Cardiac muscle cell (in vitro differentiated cells and primary cell): ENCODE data around the gene CELF1. TPM values are rescaled to one million over a fixed set of nuclear protein-coding genes. Genes with fewer than 3 reads are reported as not detected.

Source experiments
- DNase-seq, 2 donors: peaks; one replicate each; pipeline versions ENCODE4 v3.0.0 to v3.0.0-alpha.2; 2010 to 2017; ENCODE audit warnings: low read depth in 1 of 2, low spot score in 1 of 2
- H3K27ac ChIP-seq: fragments of 200-600 bp; sonication (generic); 2 replicates; pipeline ENCODE4 v1.5.1; 2016
- H3K27me3 ChIP-seq: fragments of 200-600 bp; sonication (generic); 2 replicates; pipeline ENCODE4 v1.6.0; 2016; ENCODE audit warnings: control low read depth
- H3K36me3 ChIP-seq: fragments of 200-600 bp; sonication (generic); 2 replicates; pipeline ENCODE4 v1.5.1; 2016; ENCODE audit warnings: control low read depth
- H3K4me1 ChIP-seq: fragments of 200-600 bp; sonication (generic); 2 replicates; pipeline ENCODE4 v1.8.1; 2017; ENCODE audit warnings: low read depth, mild to moderate bottlenecking, mixed run types
- H3K4me3 ChIP-seq: fragments of 200-600 bp; sonication (generic); 2 replicates; pipeline ENCODE4 v1.5.1; 2016; ENCODE audit warnings: mild to moderate bottlenecking
- H3K9me3 ChIP-seq: fragments of 200-600 bp; sonication (generic); 2 replicates; pipeline ENCODE4 v1.5.1; 2017; ENCODE audit warnings: low read depth, mild to moderate bottlenecking, control low read depth
- polyA plus RNA-seq: library from polyadenylated mRNA; unstranded; fragments of >200 nt; fragmentation: Nextera tagmentation; extraction: Ambion mirVana; gene quantifications from 2 replicates; pipeline ENCODE4 v1.2.1, GENCODE V29; 2016
- total RNA-seq: library from RNA; depleted of rRNA; stranded (reverse); fragments of >200 nt; gene quantifications from 2 replicates; pipeline ENCODE4 v1.2.3, GENCODE V29; 2016
- TF ChIP-seq, protein P1 (sequence below): IDR thresholded peaks from 2 replicates; pipeline ENCODE4 v1.5.1; 2012; ENCODE audit warnings: low read depth, mild to moderate bottlenecking, low read length

Gene CELF1
- total and polyA plus RNA-seq, 2 experiments from 2014 or later = 98.9 to 178 TPM

DNA sequence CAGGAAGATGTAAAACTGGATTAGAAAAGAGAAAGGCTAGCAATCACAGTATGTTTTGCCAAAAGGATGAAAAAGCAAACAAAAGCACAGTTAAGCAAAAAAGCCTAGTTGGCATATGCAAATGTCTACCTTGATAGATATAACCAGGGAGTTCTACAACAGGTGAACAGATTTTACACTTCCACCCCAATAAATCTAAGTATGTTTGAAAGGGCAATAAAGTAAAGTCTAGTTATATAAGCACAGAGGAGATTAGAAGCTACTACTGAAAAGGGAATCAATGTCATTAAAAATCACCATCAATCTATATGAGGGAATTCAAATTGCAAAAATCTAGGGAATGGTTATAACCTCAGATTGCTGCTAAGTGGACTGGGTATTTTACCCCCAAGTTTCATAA, 49.7 kb downstream of the CELF1 start:
- TF ChIP-seq, protein P1, sequence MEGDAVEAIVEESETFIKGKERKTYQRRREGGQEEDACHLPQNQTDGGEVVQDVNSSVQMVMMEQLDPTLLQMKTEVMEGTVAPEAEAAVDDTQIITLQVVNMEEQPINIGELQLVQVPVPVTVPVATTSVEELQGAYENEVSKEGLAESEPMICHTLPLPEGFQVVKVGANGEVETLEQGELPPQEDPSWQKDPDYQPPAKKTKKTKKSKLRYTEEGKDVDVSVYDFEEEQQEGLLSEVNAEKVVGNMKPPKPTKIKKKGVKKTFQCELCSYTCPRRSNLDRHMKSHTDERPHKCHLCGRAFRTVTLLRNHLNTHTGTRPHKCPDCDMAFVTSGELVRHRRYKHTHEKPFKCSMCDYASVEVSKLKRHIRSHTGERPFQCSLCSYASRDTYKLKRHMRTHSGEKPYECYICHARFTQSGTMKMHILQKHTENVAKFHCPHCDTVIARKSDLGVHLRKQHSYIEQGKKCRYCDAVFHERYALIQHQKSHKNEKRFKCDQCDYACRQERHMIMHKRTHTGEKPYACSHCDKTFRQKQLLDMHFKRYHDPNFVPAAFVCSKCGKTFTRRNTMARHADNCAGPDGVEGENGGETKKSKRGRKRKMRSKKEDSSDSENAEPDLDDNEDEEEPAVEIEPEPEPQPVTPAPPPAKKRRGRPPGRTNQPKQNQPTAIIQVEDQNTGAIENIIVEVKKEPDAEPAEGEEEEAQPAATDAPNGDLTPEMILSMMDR = no peak
- DNase-seq = no peak
- Histone ChIP-seq H3K36me3 (no peaks in the 10 kb centered on the region), H3K27me3 (no peaks in the 10 kb centered on the region), H3K4me3 (no peak overlapping the region), H3K9me3 (no peaks in the 10 kb centered on the region), H3K27ac (peak overlapping the region; percentile 33), H3K4me1 (peaks cover 48% of the 10 kb centered on the region)

DNA sequence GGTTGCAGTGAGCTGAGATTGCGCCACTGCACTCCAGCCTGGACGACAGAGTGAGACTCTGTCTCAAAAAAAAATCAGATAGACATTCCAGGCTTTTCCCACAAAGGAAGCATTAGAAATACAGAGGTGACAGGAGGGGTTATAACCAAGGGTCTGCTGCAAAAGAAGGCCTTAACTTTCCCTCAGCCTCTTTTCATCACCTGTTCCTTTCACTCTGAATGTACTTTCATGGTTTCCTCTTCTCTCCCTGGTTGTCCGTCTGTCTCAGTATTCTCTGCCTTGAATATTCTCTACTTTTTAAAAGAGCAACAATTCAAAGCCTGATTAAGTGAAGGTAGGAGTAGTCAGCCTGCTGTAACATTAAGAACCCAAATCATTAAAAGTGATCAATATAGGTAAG, 50.2 kb downstream of the CELF1 start:
- peaks cover 44% of the 10 kb centered on the region for H3K4me1 ChIP-seq
- no peaks in the 10 kb centered on the region for H3K36me3 ChIP-seq
- no peak overlapping the region for H3K4me3 ChIP-seq
- no peaks in the 10 kb centered on the region for H3K27me3 ChIP-seq
- H3K9me3 ChIP-seq = no peaks in the 10 kb centered on the region
- H3K27ac ChIP-seq = peak overlapping the region; percentile 33
- TF ChIP-seq, protein P1 = no peak
- no peak for DNase-seq

DNA sequence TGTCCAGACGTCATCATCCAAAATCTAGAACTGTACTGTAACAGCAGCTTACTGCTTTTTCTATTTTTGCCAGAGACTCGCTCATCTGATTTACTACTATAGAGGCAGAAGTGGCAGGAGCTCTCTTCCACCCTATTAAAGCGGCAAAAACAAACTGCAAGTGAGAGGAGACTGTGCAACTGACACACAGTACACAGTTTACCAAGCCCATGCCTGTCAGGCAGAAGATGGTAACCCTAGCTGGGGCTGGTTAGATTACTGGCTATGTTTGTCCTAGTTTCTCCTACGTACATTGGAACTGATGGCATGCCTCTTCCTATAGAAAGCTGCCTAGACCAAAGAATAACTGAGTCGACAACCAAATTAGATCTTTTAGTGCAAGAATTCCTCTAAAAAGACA, 51.8 kb downstream of the CELF1 start:
- TF ChIP-seq, protein P1 = no peak
- no peaks in the 10 kb centered on the region for H3K9me3 ChIP-seq
- no peaks in the 10 kb centered on the region for H3K36me3 ChIP-seq
- peaks cover 43% of the 10 kb centered on the region for H3K4me1 ChIP-seq
- peak overlapping the region; percentile 59 for H3K27ac ChIP-seq
- no peak for DNase-seq
- H3K27me3 ChIP-seq = no peaks in the 10 kb centered on the region
- H3K4me3 ChIP-seq = no peak overlapping the region

DNA sequence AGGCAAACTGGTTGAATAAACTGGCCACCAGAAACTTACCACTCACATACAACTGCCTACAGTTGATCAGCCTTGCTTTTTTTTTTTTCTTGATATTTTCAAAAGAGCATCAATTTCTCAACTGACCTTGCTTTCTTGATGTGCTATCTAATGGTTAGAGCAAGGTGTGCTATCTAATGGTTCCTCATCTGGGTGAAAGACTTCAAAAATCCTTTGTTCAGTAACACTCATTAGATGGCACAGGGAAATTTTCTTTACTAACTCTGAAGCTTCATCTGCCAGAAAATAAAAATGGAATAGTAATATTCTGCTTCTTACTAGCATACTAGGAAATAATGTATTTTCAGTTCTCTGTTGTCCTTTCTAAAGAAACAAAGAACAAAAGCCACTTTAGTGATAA, 52.8 kb downstream of the CELF1 start:
- H3K9me3 ChIP-seq = no peaks in the 10 kb centered on the region
- peak overlapping the region; percentile 59 for H3K27ac ChIP-seq
- TF ChIP-seq, protein P1 = no peak
- H3K4me3 ChIP-seq = no peak overlapping the region
- peaks cover 48% of the 10 kb centered on the region for H3K4me1 ChIP-seq
- no peak for DNase-seq
- no peaks in the 10 kb centered on the region for H3K36me3 ChIP-seq
- no peaks in the 10 kb centered on the region for H3K27me3 ChIP-seq

DNA sequence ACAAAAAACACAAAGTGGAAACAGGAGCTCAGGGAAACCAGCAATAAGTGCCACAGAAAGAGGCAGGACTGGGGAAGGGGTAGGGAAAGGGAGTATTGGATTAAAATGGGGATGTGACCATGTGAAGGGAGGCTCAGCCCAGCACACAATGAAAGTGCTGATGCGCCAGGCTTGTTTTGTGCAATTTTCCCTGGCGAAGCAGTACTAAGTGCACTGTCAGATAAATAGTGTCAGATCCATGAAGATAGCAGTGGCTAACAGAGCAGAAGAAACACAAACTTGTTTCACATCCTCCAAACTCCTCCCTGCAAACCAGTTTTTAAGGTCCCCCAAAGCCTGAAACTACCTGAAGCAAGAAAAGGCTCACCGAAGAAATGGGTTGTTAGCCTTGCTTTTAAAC, 53.3 kb downstream of the CELF1 start:
- H3K27ac ChIP-seq = peak overlapping the region; percentile 2
- H3K4me3 ChIP-seq = no peak overlapping the region
- TF ChIP-seq, protein P1 = no peak
- no peaks in the 10 kb centered on the region for H3K36me3 ChIP-seq
- H3K4me1 ChIP-seq = peaks cover 48% of the 10 kb centered on the region
- H3K27me3 ChIP-seq = no peaks in the 10 kb centered on the region
- H3K9me3 ChIP-seq = no peaks in the 10 kb centered on the region
- no peak for DNase-seq

DNA sequence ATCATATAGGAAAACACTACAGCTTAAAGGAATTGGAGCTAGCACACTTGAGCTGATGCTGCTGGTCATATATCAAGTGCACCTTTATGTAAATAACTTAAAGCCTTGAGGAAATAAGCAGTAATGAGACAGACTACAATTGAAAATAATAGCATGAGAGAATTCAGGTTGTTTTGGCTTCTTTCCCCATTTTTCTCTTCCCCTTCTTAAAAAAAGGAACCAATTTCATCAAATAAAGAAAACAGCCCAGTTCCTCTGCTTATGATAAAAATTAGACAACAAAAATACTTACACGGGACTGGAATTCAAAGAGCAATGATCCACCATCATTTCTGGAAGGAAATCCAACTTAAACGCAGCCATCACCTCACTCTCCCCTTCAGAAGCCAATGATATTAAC, 53.8 kb downstream of the CELF1 start:
- TF ChIP-seq, protein P1 = no peak
- H3K4me1 ChIP-seq = peaks cover 48% of the 10 kb centered on the region
- no peaks in the 10 kb centered on the region for H3K36me3 ChIP-seq
- no peak for DNase-seq
- H3K27me3 ChIP-seq = no peaks in the 10 kb centered on the region
- no peak overlapping the region for H3K4me3 ChIP-seq
- no peaks in the 10 kb centered on the region for H3K9me3 ChIP-seq
- H3K27ac ChIP-seq = peak overlapping the region; percentile 2
